OCI-LY1 (cell line): ENCODE measurements around the gene NPVF.

Source experiments
- H2AFZ ChIP-seq: fragments of 200-600 bp; sonication (generic), shearing (Covaris generic); 2 replicates; pipeline ENCODE4 v1.6.0; 2014; ENCODE audit warnings: antibody characterized with exemption, mild to moderate bottlenecking, low read length
- H3F3A ChIP-seq: fragments of 200-600 bp; sonication (generic), shearing (Covaris generic); 2 replicates; pipeline ENCODE4 v1.6.0; 2014; ENCODE audit warnings: mild to moderate bottlenecking, antibody characterized with exemption, low read length, moderate library complexity; ENCODE audit not compliant: insufficient read depth
- H3K27ac ChIP-seq: fragments of 200-600 bp; sonication (generic); 2 replicates; pipeline ENCODE4 v1.5.1; 2014; ENCODE audit warnings: low read length, mixed run types, mild to moderate bottlenecking, low read depth; ENCODE audit not compliant: poor library complexity, severe bottlenecking
- H3K27me3 ChIP-seq: fragments of 200-600 bp; sonication (generic); 2 replicates; pipeline ENCODE4 v1.6.0; 2014; ENCODE audit warnings: antibody characterized with exemption, mild to moderate bottlenecking, low read length, moderate library complexity; ENCODE audit not compliant: insufficient read depth
- H3K36me3 ChIP-seq: fragments of 200-600 bp; sonication (generic); 2 replicates; pipeline ENCODE4 v1.6.1; 2014; ENCODE audit warnings: mild to moderate bottlenecking, antibody characterized with exemption, low read length, moderate library complexity, mixed read lengths; ENCODE audit not compliant: insufficient read depth
- H3K4me1 ChIP-seq: fragments of 200-600 bp; sonication (generic); 2 replicates; pipeline ENCODE4 v1.5.1; 2014; ENCODE audit warnings: mild to moderate bottlenecking, low read length, moderate library complexity; ENCODE audit not compliant: insufficient read depth, severe bottlenecking
- H3K4me2 ChIP-seq: fragments of 200-600 bp; sonication (generic), shearing (Covaris generic); 2 replicates; pipeline ENCODE4 v1.6.1; 2014; ENCODE audit warnings: low read length
- H3K4me3 ChIP-seq: fragments of 200-600 bp; sonication (generic); 2 replicates; pipeline ENCODE4 v1.5.1; 2014; ENCODE audit warnings: low read length, low read depth, mild to moderate bottlenecking, mixed read lengths; ENCODE audit not compliant: poor library complexity, severe bottlenecking
- H3K79me2 ChIP-seq: fragments of 200-600 bp; shearing (Covaris generic); 2 replicates; pipeline ENCODE4 v1.6.1; 2016; ENCODE audit warnings: mixed run types, low read length, mixed read lengths; ENCODE audit not compliant: insufficient read depth
- H3K9ac ChIP-seq: fragments of 200-600 bp; sonication (generic), shearing (Covaris generic); 2 replicates; pipeline ENCODE4 v1.6.1; 2014; ENCODE audit warnings: mild to moderate bottlenecking, low read length, mixed read lengths
- H3K9me2 ChIP-seq: fragments of 200-600 bp; sonication (generic), shearing (Covaris generic); 2 replicates; pipeline ENCODE4 v1.6.1; 2014; ENCODE audit warnings: low read depth, mild to moderate bottlenecking, low read length, mixed read lengths
- H3K9me3 ChIP-seq: fragments of 200-600 bp; shearing (Covaris generic); 2 replicates; pipeline ENCODE4 v1.6.1; 2014; ENCODE audit warnings: low read length, mixed read lengths
- H4K20me1 ChIP-seq: fragments of 200-600 bp; sonication (generic), shearing (Covaris generic); 2 replicates; pipeline ENCODE4 v1.6.0; 2016; ENCODE audit warnings: mild to moderate bottlenecking, low read length; ENCODE audit not compliant: insufficient read depth
- CTCF ChIP-seq: fragments of 200-600 bp; sonication (generic), shearing (Covaris generic); IDR thresholded peaks from 2 replicates; pipeline ENCODE4 v1.5.1; 2017; ENCODE audit warnings: mild to moderate bottlenecking, antibody characterized with exemption, low read length, moderate library complexity, mixed read lengths
- EZH2 ChIP-seq: fragments of 200-600 bp; sonication (generic), shearing (Covaris generic); IDR thresholded peaks from 2 replicates; pipeline ENCODE4 v1.8.0; 2017; ENCODE audit warnings: borderline replicate concordance, mixed run types, mild to moderate bottlenecking, antibody characterized with exemption, low read length, moderate library complexity, mixed read lengths

NPVF gene

GRCh38 chr7:25254604-25255003 is 26.3 kb upstream of the NPVF start:
- TF ChIP-seq EZH2 (no peak), CTCF (no peak)
- Histone ChIP-seq H3K9me3 (no peaks in the 10 kb centered on the region), H3K36me3 (no peaks in the 10 kb centered on the region), H3K9me2 (no peaks in the 10 kb centered on the region), H3K27ac (no peak overlapping the region), H3F3A (no peaks in the 10 kb centered on the region), H3K9ac (no peak overlapping the region), H3K4me1 (no peaks in the 10 kb centered on the region), H3K27me3 (no peaks in the 10 kb centered on the region), H3K4me2 (no peak overlapping the region), H3K4me3 (no peak overlapping the region), H2AFZ (no peak overlapping the region), H3K79me2 (no peaks in the 10 kb centered on the region), H4K20me1 (no peaks in the 10 kb centered on the region)

DNA sequence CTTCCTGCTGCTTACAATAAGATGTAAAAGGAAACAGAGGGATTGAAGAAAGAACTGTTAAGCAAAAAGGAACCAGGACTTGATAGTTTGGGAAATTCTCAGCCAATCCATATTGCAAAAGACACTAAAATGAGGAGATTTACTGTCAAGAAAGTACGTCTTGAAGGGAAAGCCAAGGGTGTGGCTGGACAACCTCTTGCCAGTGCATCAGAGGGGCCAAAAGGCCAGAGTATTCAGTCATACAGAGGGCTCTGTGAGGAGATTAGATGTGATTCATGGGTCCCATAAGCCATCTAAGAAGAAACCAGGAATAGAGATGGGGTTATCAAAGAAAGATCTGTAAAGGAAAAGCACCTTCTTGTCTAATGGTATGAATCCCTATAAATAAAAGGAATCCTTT is 25.4 kb upstream of the NPVF start:
- Histone ChIP-seq H2AFZ (no peak overlapping the region), H3K4me3 (no peak overlapping the region), H4K20me1 (no peaks in the 10 kb centered on the region), H3K79me2 (no peaks in the 10 kb centered on the region), H3K4me1 (no peaks in the 10 kb centered on the region), H3K4me2 (no peak overlapping the region), H3F3A (no peaks in the 10 kb centered on the region), H3K9me3 (no peaks in the 10 kb centered on the region), H3K36me3 (no peaks in the 10 kb centered on the region), H3K27me3 (no peaks in the 10 kb centered on the region), H3K9ac (no peak overlapping the region), H3K27ac (no peak overlapping the region), H3K9me2 (no peaks in the 10 kb centered on the region)
- no peak for TF ChIP-seq CTCF
- TF ChIP-seq EZH2: no peak

DNA sequence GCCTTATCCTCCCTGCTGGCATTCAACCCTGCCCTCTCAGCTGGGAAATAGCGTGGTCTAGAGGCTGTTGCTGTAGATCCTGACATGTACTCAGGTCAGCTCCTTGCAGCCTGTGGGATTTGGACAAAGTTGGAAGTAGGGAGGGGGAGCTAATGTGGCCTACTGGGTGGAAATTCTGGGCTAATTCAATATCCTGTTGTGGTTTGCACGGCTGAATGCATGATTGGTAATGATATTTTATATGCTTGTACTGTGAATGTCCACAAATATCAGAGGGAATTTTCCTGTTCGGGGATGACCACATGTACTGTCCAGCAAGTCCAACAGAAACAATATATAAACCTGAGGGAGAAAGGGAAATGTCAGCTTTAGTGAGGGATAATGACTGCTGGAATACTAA is 22.1 kb upstream of the NPVF start:
- Histone ChIP-seq H3K27ac (no peak overlapping the region), H3F3A (no peaks in the 10 kb centered on the region), H3K9ac (no peak overlapping the region), H3K9me3 (no peaks in the 10 kb centered on the region), H3K4me3 (no peak overlapping the region), H3K36me3 (no peaks in the 10 kb centered on the region), H3K27me3 (no peaks in the 10 kb centered on the region), H3K4me2 (no peak overlapping the region), H4K20me1 (no peaks in the 10 kb centered on the region), H3K79me2 (no peaks in the 10 kb centered on the region), H2AFZ (no peak overlapping the region), H3K9me2 (no peaks in the 10 kb centered on the region), H3K4me1 (no peaks in the 10 kb centered on the region)
- TF ChIP-seq EZH2: no peak

DNA sequence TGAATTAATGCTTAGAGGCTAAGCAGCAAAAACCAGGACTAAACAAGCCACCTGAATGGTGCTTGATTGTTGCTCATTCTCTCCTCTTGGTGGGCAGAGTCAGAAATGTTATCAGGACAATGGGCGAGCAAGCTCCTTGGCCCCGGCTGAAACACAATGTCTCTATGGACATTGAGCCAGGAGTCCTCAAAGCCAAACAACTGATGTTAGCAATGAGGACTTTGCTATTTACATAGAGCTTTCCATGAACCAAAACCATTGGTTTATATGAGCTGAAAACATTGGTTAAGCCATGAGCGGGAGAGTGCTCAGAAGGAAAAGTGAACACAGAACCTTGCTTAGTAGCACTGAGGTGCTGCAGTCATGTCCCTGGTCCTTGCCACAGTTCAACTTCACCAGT is 21.5 kb upstream of the NPVF start:
- Histone ChIP-seq H3K4me2 (no peak overlapping the region), H2AFZ (no peak overlapping the region)

More for the DNA sequence above, 21.5 kb upstream of the NPVF start:
- Histone ChIP-seq H3K79me2 (no peaks in the 10 kb centered on the region), H3F3A (no peaks in the 10 kb centered on the region), H3K4me3 (no peak overlapping the region), H3K9me2 (no peaks in the 10 kb centered on the region), H3K9ac (no peak overlapping the region), H3K36me3 (no peaks in the 10 kb centered on the region), H3K9me3 (no peaks in the 10 kb centered on the region), H3K27ac (no peak overlapping the region), H3K27me3 (no peaks in the 10 kb centered on the region), H3K4me1 (no peaks in the 10 kb centered on the region), H4K20me1 (no peaks in the 10 kb centered on the region)
- TF ChIP-seq EZH2 (no peak), CTCF (no peak)
